Stimulated activated CD4-positive, alpha-beta T cell treated with anti-CD3 and anti-CD28 coated beads, Interleukin-1b, Interleukin-23, amount 100 ng/mL, for 48 hours (primary cell): ENCODE measurements around the gene CCL27.

ENCODE experiments used
- DNase-seq: peaks from one replicate; pipeline ENCODE4 v3.0.0-alpha.2; 2020

Gene CCL27

GRCh38 chr9:34624475-34625185 lies 37.8 kb downstream of the CCL27 start:
- no peak for DNase-seq

- DNase-seq = no peak
These were observed 38.9 kb downstream of the CCL27 start for GRCh38 chr9:34623374-34624235.

DNA sequence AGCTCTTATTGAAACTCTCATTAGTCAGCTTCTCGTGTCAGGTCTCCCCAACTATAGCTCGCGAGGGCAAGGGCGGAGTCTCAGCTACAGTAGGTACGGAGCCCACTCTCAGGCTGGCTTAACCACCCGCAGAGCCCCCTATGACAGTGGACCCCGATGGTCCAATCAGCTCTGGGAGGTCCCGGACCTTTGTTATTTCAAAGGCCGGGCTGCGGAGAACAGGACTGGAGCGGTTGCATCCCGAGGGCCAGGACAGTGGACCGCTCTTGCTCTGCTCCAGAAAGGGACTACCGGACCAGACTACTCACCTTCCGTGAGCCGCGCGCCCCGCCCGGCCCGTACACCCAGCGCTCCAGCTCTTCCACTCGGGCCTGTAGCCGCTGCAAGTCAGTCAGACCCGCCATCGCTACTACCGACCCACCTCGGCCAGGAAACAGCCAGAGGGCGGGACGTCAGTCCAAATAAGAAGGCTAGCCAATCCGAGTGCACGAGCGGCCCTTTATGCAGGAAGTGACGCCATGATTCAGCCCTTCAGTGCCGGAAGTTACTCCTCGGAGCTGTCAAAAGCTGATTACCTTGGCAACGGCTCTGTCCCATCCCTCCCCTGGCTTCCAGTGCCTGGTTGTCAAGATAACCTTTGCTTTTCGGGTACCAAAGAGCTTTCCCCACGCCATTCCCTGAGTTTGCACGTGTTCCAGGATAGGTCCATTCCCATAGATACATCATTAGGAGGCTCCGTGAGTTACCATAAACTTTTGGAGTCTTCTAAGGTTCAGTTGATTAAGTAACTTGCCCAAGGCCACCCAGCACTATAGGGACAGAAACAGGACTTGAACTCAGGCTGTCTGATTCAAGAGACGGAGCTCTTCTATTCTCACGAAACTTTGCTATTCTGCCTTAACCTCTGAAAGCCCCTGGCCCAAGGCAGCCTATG lies 42.1 kb downstream of the CCL27 start, which contains the start of gene DCTN3:
Gene DCTN3 (minus strand): TSS at position 435 of the 934 bp plus-strand sequence. CDS start 31 bp downstream, at position 404.
- peak; percentile 93 for DNase-seq

- DNase-seq = no peak
These were observed 47.3 kb downstream of the CCL27 start for GRCh38 chr9:34615132-34615531.

GRCh38 chr9:34612788-34613390 lies 49.6 kb downstream of the CCL27 start:
- DNase-seq = peak; percentile 62
